Erythroblast (primary cell): ENCODE data around the gene ELOB.

Source experiments
- DNase-seq, 2 experiments: peaks; one replicate each; lab custom pipeline; 2025; lab: John Stamatoyannopoulos, UW
- GATA1 ChIP-seq: IDR thresholded peaks from 2 replicates; pipeline ENCODE4 v1.6.1; 2011; ENCODE audit warnings: low read depth, mild to moderate bottlenecking, control low read depth, low read length, moderate library complexity
- POLR2A ChIP-seq: IDR thresholded peaks from 2 replicates; pipeline ENCODE4 v1.6.1; 2011; ENCODE audit warnings: mild to moderate bottlenecking, low read length

Gene ELOB

GRCh38 chr16:2773188-2773968 is 3.7 kb downstream of the ELOB start:
- no peak for TF ChIP-seq POLR2A
- no peak for DNase-seq

GRCh38 chr16:2771496-2772402 is 5.3 kb downstream of the ELOB start:
- DNase-seq, result no peak
- TF ChIP-seq POLR2A (no peak), GATA1 (no peak)

GRCh38 chr16:2770057-2770951 is 6.8 kb downstream of the ELOB start:
- DNase-seq, result peak; percentile 64 to 73
- no peak for TF ChIP-seq GATA1
- no peak for TF ChIP-seq POLR2A

GRCh38 chr16:2769675-2770056 is 7.4 kb downstream of the ELOB start:
- TF ChIP-seq POLR2A (no peak), GATA1 (no peak)
- peak in 1 of 2 experiments; percentile 37 for DNase-seq

GRCh38 chr16:2769100-2769529 is 8.0 kb downstream of the ELOB start:
- no peak for DNase-seq
- no peak for TF ChIP-seq POLR2A
- TF ChIP-seq GATA1, result no peak

GRCh38 chr16:2768403-2769089 is 8.5 kb downstream of the ELOB start:
- TF ChIP-seq POLR2A, result no peak
- TF ChIP-seq GATA1, result no peak
- no peak for DNase-seq

- TF ChIP-seq POLR2A, result no peak
- no peak for TF ChIP-seq GATA1
- no peak for DNase-seq
These were observed 9.2 kb downstream of the ELOB start for GRCh38 chr16:2767891-2768290.

GRCh38 chr16:2767140-2767731 is 9.8 kb downstream of the ELOB start:
- TF ChIP-seq POLR2A, result no peak
- TF ChIP-seq GATA1, result no peak
- no peak for DNase-seq

- no peak for DNase-seq
- TF ChIP-seq POLR2A, result no peak
- no peak for TF ChIP-seq GATA1
These were observed 10.5 kb downstream of the ELOB start for GRCh38 chr16:2766430-2767139.

- no peak for TF ChIP-seq POLR2A
- no peak for DNase-seq
These were observed 11.3 kb downstream of the ELOB start for GRCh38 chr16:2765462-2766404.

GRCh38 chr16:2764718-2765117 is 12.4 kb downstream of the ELOB start:
- TF ChIP-seq POLR2A (no peak), GATA1 (no peak)
- no peak for DNase-seq
